NCI-H524 treated with DMSO at 0.1 percent for 48 hours (cell line): ENCODE data around the gene ENAH.
"Not testable (repeated sequence)": the region's sequence is repeated elsewhere in the genome, so short reads cannot be mapped to it uniquely, and the experiment has no call there.

ENCODE experiments used
- DNase-seq: peaks from one replicate; lab custom pipeline; 2025; lab: John Stamatoyannopoulos, UW

ENAH gene

GRCh38 chr1:225525377-225525776 is 127.5 kb downstream of the ENAH start:
- no peak for DNase-seq

DNA sequence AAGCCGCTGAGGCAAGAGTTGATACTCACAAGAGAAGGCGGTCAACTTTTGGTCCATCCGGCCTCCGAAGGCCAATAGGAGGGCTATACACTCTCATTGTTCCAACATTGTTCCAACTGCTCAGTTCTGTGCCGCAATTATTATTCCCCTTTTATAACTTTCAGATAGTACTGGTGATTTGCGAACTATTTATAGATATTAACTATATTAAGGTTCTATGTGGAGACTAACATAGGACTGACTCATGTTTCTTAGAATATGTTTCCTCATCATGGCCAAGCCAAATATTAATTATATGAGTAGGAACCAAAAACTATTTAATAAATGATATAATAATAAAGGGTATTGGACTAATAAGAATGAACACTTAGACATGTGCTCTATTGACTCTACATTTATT is 128.4 kb downstream of the ENAH start:
- no peak for DNase-seq

DNA sequence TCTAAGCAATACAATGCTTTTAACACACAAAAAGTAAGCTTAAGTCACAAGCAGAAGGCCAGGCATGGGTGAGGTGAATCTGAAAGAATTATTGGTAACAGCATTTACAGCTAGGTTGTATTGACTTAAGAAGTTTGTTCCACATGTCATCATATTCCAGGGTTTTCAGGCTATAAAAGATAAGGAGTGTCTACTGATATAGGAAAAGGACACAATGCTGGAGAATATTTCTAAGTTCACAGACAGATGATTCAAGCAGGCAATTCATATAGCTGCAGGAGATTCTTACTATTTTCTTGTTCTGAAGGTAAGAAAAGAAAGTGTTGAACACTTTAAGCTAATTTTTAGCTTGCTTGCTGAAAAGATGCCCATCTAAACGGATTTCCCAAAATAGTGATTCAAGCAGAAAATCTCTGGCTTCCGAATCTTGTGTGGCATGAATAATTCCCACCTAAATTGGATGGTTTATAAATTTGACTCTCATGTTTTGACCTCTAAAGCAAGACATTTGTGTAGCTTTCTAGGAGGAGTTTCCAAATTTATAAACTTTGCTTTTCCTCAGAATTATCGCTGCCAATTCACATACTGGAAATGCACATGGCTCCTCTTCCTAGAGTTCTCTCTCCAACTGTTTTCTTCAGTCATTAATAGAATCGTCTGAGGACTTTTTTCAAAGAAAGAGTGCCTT is 129.5 kb downstream of the ENAH start:
- no peak for DNase-seq

DNA sequence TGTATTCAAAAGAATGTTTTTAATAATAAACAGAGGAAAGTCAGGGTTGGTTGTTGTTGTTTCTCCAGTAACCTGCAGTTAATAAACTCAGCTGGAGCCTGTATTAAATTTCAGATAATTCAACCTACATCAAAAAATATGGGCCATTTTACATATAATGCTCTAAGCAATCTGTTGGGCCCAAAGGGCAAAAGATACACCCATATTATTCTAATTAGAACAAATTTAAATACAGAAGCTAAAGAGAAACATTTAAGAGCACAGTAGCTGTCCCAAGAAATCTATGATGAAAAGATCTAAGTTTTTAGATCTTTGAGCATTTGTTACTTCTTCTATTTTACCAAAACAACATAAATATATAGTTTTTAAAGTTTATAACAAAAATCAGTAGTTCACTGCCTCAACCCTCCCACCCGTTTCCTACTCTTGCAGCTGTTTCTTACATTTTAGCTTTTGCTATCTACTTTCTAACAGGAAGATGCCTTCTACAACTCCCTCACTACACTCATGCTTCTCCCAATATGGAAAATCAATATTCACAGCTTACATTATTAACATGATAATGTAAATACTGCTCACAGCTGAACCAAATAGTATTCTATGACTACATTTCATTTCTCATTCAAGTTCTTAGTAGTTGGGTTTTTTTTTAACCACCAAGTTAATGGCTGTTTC is 130.2 kb downstream of the ENAH start:
- DNase-seq = no peak

DNA sequence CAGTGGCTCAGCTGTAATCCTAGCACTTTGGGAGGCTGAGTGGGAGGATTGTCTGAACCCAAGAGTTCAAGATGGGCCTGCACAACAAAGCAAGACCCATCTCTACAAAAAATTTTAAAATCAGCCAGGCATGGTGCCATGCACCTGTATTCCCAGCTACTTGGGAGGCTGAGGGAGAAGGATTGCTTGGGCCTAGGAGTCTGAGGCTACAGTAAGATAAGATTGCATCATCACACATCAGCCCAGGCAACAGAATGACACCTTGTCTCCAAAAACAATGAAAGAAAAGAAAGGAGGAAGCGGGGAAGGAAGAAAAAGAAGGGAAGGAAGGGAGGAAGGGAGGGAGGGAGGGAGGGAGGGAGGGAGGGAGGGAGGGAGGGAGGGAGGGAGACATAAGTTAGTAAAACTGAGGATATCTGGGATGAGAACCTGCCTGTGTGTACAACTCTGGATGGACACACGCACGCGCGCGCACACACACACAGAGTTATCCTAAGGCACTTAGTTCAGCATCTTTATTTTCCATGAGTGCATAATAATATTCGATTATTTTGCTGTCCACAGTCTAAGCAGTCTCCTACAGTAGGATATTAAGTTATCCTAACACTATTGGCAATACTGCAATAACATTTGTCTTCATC is 132.2 kb downstream of the ENAH start:
- DNase-seq = no peak

DNA sequence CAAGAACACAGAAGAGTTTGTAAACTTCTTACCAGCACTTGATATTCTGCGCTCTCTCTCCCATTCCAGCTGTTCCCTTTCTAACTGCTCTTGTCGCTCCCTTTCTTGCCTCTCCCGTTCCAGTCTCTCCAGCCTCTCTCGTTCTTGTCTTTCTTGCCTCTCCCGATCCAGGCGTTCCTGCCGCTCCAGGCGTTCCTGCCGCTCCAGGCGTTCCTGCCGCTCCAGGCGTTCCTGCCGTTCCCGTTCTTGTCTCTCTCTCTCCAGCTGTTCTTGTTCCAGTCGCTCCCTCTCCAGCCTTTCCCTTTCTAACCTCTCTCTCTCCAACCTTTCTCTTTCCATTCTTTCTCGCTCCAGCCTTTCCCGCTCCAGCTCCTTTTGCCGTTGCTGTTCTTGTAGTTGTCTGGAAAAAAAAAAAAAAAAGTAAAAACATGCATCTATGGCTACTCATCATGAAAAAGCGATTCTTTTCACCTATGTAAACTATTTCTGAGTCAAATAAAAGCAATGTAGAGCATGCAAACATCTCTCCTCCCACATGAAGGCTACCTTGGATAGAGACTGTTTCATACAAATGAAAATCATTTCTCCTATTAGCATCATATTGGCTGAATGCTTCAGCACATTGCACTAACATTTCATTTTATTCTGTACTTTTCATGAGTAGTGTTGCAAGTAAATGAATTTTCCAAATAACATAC is 133.6 kb downstream of the ENAH start:
- no peak for DNase-seq

- DNase-seq = no peak
Observed at GRCh38 chr1:225517697-225518096, 135.2 kb downstream of the ENAH start.

DNA sequence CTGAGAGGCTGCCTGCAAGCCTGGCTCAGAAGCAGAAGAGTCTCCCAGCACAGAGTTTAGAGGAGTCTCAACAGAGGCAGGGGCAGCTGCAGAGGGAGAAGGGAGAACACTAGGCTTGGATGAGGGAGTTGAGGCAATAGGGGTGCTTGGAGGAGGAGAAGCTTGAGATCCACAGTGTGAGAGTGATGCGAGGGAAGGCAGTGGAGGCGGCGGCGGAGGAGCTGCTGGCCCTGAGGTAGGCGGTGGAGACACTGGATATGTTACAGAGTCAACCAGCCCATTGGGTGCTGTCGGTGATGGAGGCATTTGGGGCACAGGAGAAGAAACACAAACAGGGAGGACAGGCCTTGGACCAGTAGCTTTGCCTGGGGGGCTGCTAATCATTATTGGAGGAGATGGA is 135.7 kb downstream of the ENAH start:
- DNase-seq = no peak

GRCh38 chr1:225514671-225515081 is 138.2 kb downstream of the ENAH start:
- no peak for DNase-seq

DNA sequence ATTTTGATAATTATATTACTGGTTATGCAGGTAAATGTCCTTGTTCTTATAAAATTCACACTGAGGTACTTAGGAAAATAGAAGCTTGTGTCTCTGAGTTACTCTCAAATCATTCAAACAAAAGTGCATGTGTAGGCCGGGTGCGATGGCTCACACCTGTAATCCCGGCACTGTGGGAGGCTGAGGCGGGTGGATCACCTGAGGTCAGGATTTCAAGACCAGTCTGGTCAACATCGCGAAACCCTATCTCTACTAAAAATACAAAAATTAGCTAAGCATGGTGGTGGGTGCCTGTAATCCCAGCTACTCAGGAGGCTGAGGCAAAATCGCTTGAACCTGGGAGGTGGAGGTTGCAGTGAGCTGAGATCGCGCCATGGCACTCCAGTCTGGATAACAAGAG is 139.3 kb downstream of the ENAH start:
- DNase-seq = not testable (repeated sequence)

DNA sequence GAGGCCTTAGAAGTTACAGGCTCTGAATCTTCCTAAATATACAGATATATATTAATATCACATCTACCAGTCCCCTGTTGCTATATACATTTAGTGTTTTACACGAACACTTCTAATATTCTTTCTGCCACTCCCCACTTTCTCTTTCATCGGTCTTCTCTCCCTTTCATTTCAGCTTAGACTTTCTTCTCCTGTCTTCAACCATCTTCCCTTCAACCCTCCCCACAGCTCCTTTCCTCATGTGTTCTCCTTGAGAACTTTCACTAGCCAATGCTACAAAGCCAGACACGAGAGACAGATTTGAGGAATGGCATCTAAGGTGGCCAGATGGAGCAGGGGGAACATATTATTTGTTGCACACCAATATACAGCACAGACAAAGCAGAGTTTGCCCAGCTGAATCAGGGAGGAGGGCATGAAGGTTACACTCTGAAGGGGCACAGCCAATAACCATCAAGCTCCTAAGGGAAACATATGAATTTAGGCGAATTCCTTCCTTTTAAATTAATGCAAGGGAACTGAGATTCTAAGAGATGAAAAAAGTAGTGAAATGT is 141.0 kb downstream of the ENAH start:
- DNase-seq = no peak

DNA sequence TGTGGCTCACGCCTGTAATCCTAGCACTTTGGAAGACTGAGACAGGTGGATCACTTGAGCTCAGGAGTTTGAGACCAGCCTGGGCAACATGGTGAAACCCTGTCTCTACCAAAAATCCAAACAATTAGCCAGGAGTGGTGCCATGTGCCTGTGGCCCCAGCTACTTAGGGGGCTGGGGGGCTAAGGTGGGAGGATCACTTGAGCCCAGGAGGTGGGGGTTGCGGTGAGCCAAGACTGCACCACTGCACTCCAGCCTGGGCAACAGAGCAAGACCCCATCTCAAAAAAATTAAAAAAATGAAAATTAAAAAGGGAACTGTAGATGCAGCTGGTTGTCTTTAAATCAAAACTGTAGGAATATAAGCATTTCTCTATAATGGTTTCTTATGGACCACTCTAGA is 142.2 kb downstream of the ENAH start:
- not testable (repeated sequence) for DNase-seq

GRCh38 chr1:225509770-225510169 is 143.2 kb downstream of the ENAH start:
- DNase-seq = no peak

DNA sequence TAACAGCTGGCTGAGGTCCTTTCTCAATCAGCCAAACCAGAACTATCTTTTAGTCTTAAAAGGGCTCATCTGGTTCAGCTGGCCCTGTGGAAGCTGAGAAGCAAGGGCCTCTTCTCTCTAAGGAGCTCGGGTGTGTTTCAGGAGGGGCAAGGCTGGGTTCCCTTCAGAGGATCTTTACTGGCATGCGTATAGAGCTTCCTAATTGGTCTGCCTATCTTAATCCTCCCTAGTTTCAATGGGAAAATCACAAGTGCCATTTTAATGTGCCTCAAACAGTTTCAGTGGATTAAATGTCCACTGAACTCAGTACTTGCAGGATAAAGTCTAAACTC is 143.6 kb downstream of the ENAH start:
- DNase-seq = no peak

DNA sequence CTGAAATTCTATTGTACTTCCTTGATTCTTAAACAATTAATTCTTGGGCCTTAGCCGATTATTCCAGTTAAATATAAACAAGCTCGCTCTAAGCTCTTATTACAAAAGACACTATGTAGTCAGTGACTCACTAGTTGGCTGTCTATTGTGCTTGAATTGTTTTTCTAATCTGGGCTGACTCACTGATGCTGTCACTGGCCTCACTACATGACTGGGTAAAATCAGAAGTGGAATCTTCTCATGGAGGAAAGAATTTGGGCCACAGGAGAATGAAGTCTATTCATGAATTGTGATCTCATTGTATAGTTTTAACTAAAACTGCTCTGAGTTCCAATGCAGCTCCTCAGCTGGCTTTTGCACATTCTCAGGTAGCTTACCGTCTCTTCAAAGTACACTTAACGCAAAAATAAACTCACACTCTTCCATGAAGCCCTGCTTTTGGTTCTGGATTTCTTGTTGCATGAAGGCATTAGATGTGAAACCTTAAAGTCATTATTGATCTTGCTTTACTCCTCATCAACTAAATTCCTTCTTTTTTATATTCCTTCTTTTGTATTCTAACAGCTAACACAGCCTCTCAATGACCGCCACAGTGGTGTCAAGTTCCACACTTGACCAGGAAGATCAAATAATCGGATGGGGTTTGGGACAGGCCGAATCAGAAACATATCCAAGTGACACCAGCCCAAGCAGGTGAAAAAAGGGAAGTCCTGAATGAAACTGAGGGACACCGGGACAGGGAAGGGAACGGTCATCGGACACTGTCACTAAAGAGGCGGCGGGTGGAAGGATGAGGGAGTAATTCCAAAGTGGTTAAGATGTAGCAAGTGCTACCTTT is 144.2 kb downstream of the ENAH start:
- DNase-seq = no peak

- no peak for DNase-seq
Observed at GRCh38 chr1:225506727-225507126, 146.2 kb downstream of the ENAH start.

DNA sequence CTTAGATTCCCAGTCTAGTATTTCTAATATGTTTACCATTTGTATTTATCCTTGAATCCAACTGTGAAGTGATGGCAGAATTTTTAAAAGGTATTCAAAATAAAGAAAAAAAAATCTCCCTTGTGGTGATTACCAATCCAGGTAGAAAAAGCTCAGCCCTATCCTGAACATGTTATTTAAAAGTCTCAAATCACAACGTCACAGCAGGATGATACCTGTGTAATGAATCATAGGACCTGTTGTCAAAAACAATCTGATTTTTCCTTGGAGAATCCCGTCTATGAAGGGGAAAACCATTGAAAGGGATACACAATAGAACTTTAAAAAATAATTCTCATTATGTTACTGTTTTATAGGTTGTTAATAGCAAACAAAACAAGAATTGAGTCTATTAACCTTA is 148.1 kb downstream of the ENAH start:
- no peak for DNase-seq

- no peak for DNase-seq
Observed at GRCh38 chr1:225500624-225501192, 152.2 kb downstream of the ENAH start.

GRCh38 chr1:225498549-225499136 is 154.3 kb downstream of the ENAH start:
- DNase-seq = no peak

- no peak for DNase-seq
Observed at GRCh38 chr1:225494789-225495359, 158.0 kb downstream of the ENAH start.
